H9 (cell line): ENCODE measurements around the gene GRK4. TPM values are rescaled to one million over a fixed set of nuclear protein-coding genes. Genes with fewer than 3 reads are reported as not detected.
A peak's percentile ranks its signal among the peaks of the same experiment; 100 is the strongest.

ENCODE experiments used
- DNase-seq: peaks from one replicate; pipeline ENCODE4 v3.0.0-alpha.2; 2017
- H2AFZ ChIP-seq: one replicate; pipeline ENCODE4 v1.6.1; 2013; ENCODE audit warnings: mild to moderate bottlenecking, low read length, control low read depth, moderate library complexity
- H2AK5ac ChIP-seq: 2 replicates; pipeline ENCODE4 v1.6.1; 2013; ENCODE audit warnings: low read length, control low read depth, mixed read lengths; ENCODE audit not compliant: insufficient read length
- H2BK120ac ChIP-seq: one replicate; pipeline ENCODE4 v1.6.1; 2013; ENCODE audit warnings: low read depth, mild to moderate bottlenecking, low read length, control low read depth, inconsistent platforms; ENCODE audit not compliant: poor library complexity, severe bottlenecking
- H2BK12ac ChIP-seq: 2 replicates; pipeline ENCODE4 v1.6.1; 2013; ENCODE audit warnings: low read length, control low read depth, mixed read lengths, low read depth; ENCODE audit not compliant: insufficient read length
- H2BK15ac ChIP-seq: 2 replicates; pipeline ENCODE4 v1.6.1; 2013; ENCODE audit warnings: low read depth, low read length, control low read depth
- H2BK20ac ChIP-seq: one replicate; pipeline ENCODE4 v1.6.1; 2013; ENCODE audit warnings: low read depth, mild to moderate bottlenecking, low read length, control low read depth, inconsistent platforms; ENCODE audit not compliant: poor library complexity, severe bottlenecking
- H2BK5ac ChIP-seq: 2 replicates; pipeline ENCODE4 v1.6.1; 2013; ENCODE audit warnings: low read length, control low read depth, mixed read lengths; ENCODE audit not compliant: insufficient read length
- H3K14ac ChIP-seq: 2 replicates; pipeline ENCODE4 v1.6.1; 2013; ENCODE audit warnings: low read length, control low read depth; ENCODE audit not compliant: insufficient read depth
- H3K18ac ChIP-seq: 2 replicates; pipeline ENCODE4 v1.6.1; 2013; ENCODE audit warnings: low read depth, mild to moderate bottlenecking, mixed read lengths, low read length, control low read depth; ENCODE audit not compliant: insufficient read length
- H3K23ac ChIP-seq: 2 replicates; pipeline ENCODE4 v1.6.1; 2013; ENCODE audit warnings: low read length, control low read depth, mixed read lengths, low read depth; ENCODE audit not compliant: insufficient read length
- H3K23me2 ChIP-seq: 2 replicates; pipeline ENCODE4 v1.6.1; 2013; ENCODE audit warnings: low read depth, mild to moderate bottlenecking, mixed read lengths, low read length, control low read depth; ENCODE audit not compliant: insufficient read length, poor library complexity, severe bottlenecking
- H3K27ac ChIP-seq: 2 replicates; pipeline ENCODE4 v1.5.1; 2013; ENCODE audit warnings: low read length, control low read depth, mixed read lengths, low read depth; ENCODE audit not compliant: insufficient read length
- H3K27me3 ChIP-seq: 2 replicates; pipeline ENCODE4 v1.6.1; 2013; ENCODE audit warnings: low read length, control low read depth, inconsistent platforms; ENCODE audit not compliant: insufficient read depth
- H3K4ac ChIP-seq: 2 replicates; pipeline ENCODE4 v1.6.1; 2013; ENCODE audit warnings: low read depth, mild to moderate bottlenecking, control low read depth, inconsistent platforms, low read length, moderate library complexity
- H3K4me1 ChIP-seq: 2 replicates; pipeline ENCODE4 v1.6.1; 2013; ENCODE audit warnings: low read length, control low read depth, inconsistent platforms; ENCODE audit not compliant: insufficient read depth
- H3K4me2 ChIP-seq: 2 replicates; pipeline ENCODE4 v1.6.1; 2013; ENCODE audit warnings: low read length, control low read depth, mixed read lengths; ENCODE audit not compliant: insufficient read length, insufficient read depth
- H3K56ac ChIP-seq: 2 replicates; pipeline ENCODE4 v1.6.1; 2013; ENCODE audit warnings: low read depth, mild to moderate bottlenecking, mixed read lengths, low read length, control low read depth; ENCODE audit not compliant: insufficient read length
- H3K79me1 ChIP-seq: 2 replicates; pipeline ENCODE4 v1.6.1; 2013; ENCODE audit warnings: low read depth, mild to moderate bottlenecking, moderate library complexity, low read length, control low read depth, inconsistent platforms; ENCODE audit not compliant: insufficient read depth, poor library complexity, severe bottlenecking
- H3K79me2 ChIP-seq: 2 replicates; pipeline ENCODE4 v1.6.1; 2013; ENCODE audit warnings: low read length, control low read depth, inconsistent platforms; ENCODE audit not compliant: insufficient read depth
- H3K9ac ChIP-seq: 2 replicates; pipeline ENCODE4 v1.6.1; 2013; ENCODE audit warnings: low read length, control low read depth, mixed read lengths; ENCODE audit not compliant: insufficient read length; ENCODE audit errors: extremely low read depth
- H3K9me3 ChIP-seq: one replicate; pipeline ENCODE4 v1.6.1; 2013; ENCODE audit warnings: low read depth, low read length, inconsistent platforms; ENCODE audit not compliant: control insufficient read depth
- H3T11ph ChIP-seq: one replicate; pipeline ENCODE4 v1.6.1; 2013; ENCODE audit warnings: mild to moderate bottlenecking, low read length, control low read depth, inconsistent platforms
- H4K20me1 ChIP-seq: one replicate; pipeline ENCODE4 v1.6.1; 2013; ENCODE audit not compliant: control insufficient read depth, insufficient read length, insufficient read depth
- H4K5ac ChIP-seq: 2 replicates; pipeline ENCODE4 v1.6.1; 2013; ENCODE audit warnings: low read depth, mild to moderate bottlenecking, mixed read lengths, low read length, control low read depth; ENCODE audit not compliant: insufficient read length
- H4K8ac ChIP-seq: replicated peaks from 2 replicates; pipeline ENCODE4 v1.6.1; 2013; ENCODE audit warnings: low read length, control low read depth, mixed read lengths, low read depth; ENCODE audit not compliant: insufficient read length
- H4K91ac ChIP-seq: 2 replicates; pipeline ENCODE4 v1.6.1; 2013; ENCODE audit warnings: low read depth, mild to moderate bottlenecking, moderate library complexity, mixed read lengths, low read length, control low read depth; ENCODE audit not compliant: insufficient read length
- H3K27ac Mint-ChIP-seq, 3 experiments: 2 replicates in 2 of 3; 3 replicates in 1 of 3; pipeline ENCODE4 v1.8.0; 2020 to 2021; ENCODE audit warnings: mixed read lengths in 3 of 3, mild to moderate bottlenecking in 1 of 3, moderate library complexity in 1 of 3
- H3K27me3 Mint-ChIP-seq: 2 replicates; pipeline ENCODE4 v1.8.0; 2021; ENCODE audit warnings: low read depth, mild to moderate bottlenecking, moderate library complexity, mixed read lengths
- H3K36me3 Mint-ChIP-seq, 3 experiments: 2 replicates in 2 of 3; 3 replicates in 1 of 3; pipeline ENCODE4 v1.8.0; 2020 to 2021; ENCODE audit warnings: low read depth in 3 of 3, mixed read lengths in 3 of 3; ENCODE audit not compliant: insufficient read depth in 1 of 3
- H3K4me1 Mint-ChIP-seq, 2 experiments: 2 replicates each; pipeline ENCODE4 v1.8.0; 2020; ENCODE audit warnings: mixed read lengths in 2 of 2
- H3K4me3 Mint-ChIP-seq, 2 experiments: 2 replicates in 1 of 2; 3 replicates in 1 of 2; pipeline ENCODE4 v1.8.0; 2020 to 2021; ENCODE audit warnings: mild to moderate bottlenecking in 2 of 2, mixed read lengths in 2 of 2, moderate library complexity in 1 of 2
- H3K9me3 Mint-ChIP-seq, 2 experiments: 2 replicates in 1 of 2; 3 replicates in 1 of 2; pipeline ENCODE4 v1.8.0; 2020; ENCODE audit warnings: mild to moderate bottlenecking in 2 of 2, mixed read lengths in 2 of 2, moderate library complexity in 1 of 2
- WGBS: extraction: QIAGEN DNeasy Blood & Tissue Kit; methylation state at CpG from one replicate; pipeline ENCODE4 v1.1.7; 2013; ENCODE audit warnings: missing lambda C conversion rate, low lambda C conversion rate, mixed read lengths; ENCODE audit not compliant: insufficient read length; ENCODE audit errors: extremely low coverage; 5-methylcytosine and 5-hydroxymethylcytosine counted together
- total RNA-seq: library from RNA; stranded (reverse); gene quantifications from 2 replicates; pipeline ENCODE4 v1.2.1, GENCODE V29; 2021
- TF ChIP-seq, protein P1 (sequence below): fragments of 200-600 bp; sonication (generic); conservative IDR thresholded peaks from 3 replicates; pipeline ENCODE4 v1.8.0; 2021; ENCODE audit warnings: antibody characterized with exemption, mild to moderate bottlenecking

The GRK4 gene
- total RNA-seq, 1 experiment from 2014 or later: 4.8 TPM

GRCh38 chr4:3041192-3042142 lies 78.1 kb downstream of the GRK4 start:
- Mint-ChIP-seq H3K4me1 (peaks cover 7 to 22% of the 10 kb centered on the region in 2 experiments), H3K36me3 (no peaks in the 10 kb centered on the region; a peak in 1 of 7 replicates), H3K27ac (no peak overlapping the region), H3K27me3 (peaks cover 5% of the 10 kb centered on the region), H3K4me3 (no peak overlapping the region), H3K9me3 (no peaks in the 10 kb centered on the region)
- no peak overlapping the region for H2BK5ac ChIP-seq
- H2BK120ac ChIP-seq: no peak overlapping the region
- H4K20me1 ChIP-seq: no peaks in the 10 kb centered on the region
- DNase-seq: peak; percentile 55
- H3T11ph ChIP-seq: no peak overlapping the region
- no peak overlapping the region for H3K4me2 ChIP-seq
- H3K23ac ChIP-seq: no peak overlapping the region
- H3K79me2 ChIP-seq: no peaks in the 10 kb centered on the region
- H4K91ac ChIP-seq: no peak overlapping the region
- no peak overlapping the region for H3K56ac ChIP-seq
- no peak overlapping the region for H3K14ac ChIP-seq
- no peak overlapping the region for H3K4ac ChIP-seq
- no peak overlapping the region for H3K18ac ChIP-seq
- H3K79me1 ChIP-seq: no peaks in the 10 kb centered on the region
- no peak overlapping the region for H4K5ac ChIP-seq
- H2BK12ac ChIP-seq: no peak overlapping the region
- no peak overlapping the region for H3K27ac ChIP-seq
- no peak overlapping the region for H2BK15ac ChIP-seq
- no peak overlapping the region for H4K8ac ChIP-seq
- TF ChIP-seq, protein P1, sequence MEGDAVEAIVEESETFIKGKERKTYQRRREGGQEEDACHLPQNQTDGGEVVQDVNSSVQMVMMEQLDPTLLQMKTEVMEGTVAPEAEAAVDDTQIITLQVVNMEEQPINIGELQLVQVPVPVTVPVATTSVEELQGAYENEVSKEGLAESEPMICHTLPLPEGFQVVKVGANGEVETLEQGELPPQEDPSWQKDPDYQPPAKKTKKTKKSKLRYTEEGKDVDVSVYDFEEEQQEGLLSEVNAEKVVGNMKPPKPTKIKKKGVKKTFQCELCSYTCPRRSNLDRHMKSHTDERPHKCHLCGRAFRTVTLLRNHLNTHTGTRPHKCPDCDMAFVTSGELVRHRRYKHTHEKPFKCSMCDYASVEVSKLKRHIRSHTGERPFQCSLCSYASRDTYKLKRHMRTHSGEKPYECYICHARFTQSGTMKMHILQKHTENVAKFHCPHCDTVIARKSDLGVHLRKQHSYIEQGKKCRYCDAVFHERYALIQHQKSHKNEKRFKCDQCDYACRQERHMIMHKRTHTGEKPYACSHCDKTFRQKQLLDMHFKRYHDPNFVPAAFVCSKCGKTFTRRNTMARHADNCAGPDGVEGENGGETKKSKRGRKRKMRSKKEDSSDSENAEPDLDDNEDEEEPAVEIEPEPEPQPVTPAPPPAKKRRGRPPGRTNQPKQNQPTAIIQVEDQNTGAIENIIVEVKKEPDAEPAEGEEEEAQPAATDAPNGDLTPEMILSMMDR: no peak
- no peaks in the 10 kb centered on the region for H3K27me3 ChIP-seq
- H3K9ac ChIP-seq: no peak overlapping the region
- H2BK20ac ChIP-seq: no peak overlapping the region
- H2AFZ ChIP-seq: no peak overlapping the region
- no CpG with 5 or more reads among the region's 57 CpGs for WGBS
- H2AK5ac ChIP-seq: no peak overlapping the region
- H3K23me2 ChIP-seq: no peaks in the 10 kb centered on the region
- H3K4me1 ChIP-seq: no peaks in the 10 kb centered on the region
- no peaks in the 10 kb centered on the region for H3K9me3 ChIP-seq
